DOHH2 (cell line): ENCODE results near the gene COQ10A.
A peak's percentile ranks its signal among the peaks of the same experiment; 100 is the strongest.
"Not testable (repeated sequence)": the region's sequence is repeated elsewhere in the genome, so short reads cannot be mapped to it uniquely, and the experiment has no call there.

ENCODE experiments used
- H3F3A ChIP-seq: fragments of 200-600 bp; sonication (generic), shearing (Covaris generic); 2 replicates; pipeline ENCODE4 v1.6.0; 2016; ENCODE audit warnings: antibody characterized with exemption, mild to moderate bottlenecking; ENCODE audit not compliant: control insufficient read depth, insufficient read depth
- H3K27ac ChIP-seq: fragments of 200-600 bp; sonication (generic); 2 replicates; pipeline ENCODE4 v1.5.1; 2014; ENCODE audit warnings: low read depth, mild to moderate bottlenecking, low read length, moderate library complexity
- H3K27me3 ChIP-seq: fragments of 200-600 bp; sonication (generic); 2 replicates; pipeline ENCODE4 v1.6.1; 2014; ENCODE audit warnings: mild to moderate bottlenecking, low read length, mixed read lengths; ENCODE audit not compliant: control insufficient read depth
- H3K36me3 ChIP-seq: fragments of 200-600 bp; sonication (generic); 2 replicates; pipeline ENCODE4 v1.6.1; 2014; ENCODE audit warnings: mild to moderate bottlenecking, low read length, moderate library complexity, mixed read lengths; ENCODE audit not compliant: control insufficient read depth
- H3K4me1 ChIP-seq: fragments of 200-600 bp; sonication (generic); 2 replicates; pipeline ENCODE4 v1.6.1; 2014; ENCODE audit warnings: mild to moderate bottlenecking, low read length, mixed read lengths; ENCODE audit not compliant: control insufficient read depth
- H3K4me2 ChIP-seq: fragments of 200-600 bp; sonication (generic); 2 replicates; pipeline ENCODE4 v1.6.0; 2014; ENCODE audit warnings: mild to moderate bottlenecking, low read length, moderate library complexity
- H3K4me3 ChIP-seq: fragments of 200-600 bp; sonication (generic); 2 replicates; pipeline ENCODE4 v1.5.1; 2014; ENCODE audit warnings: mild to moderate bottlenecking, low read length, mixed read lengths
- H3K79me2 ChIP-seq: fragments of 200-600 bp; sonication (generic); 2 replicates; pipeline ENCODE4 v1.6.1; 2014; ENCODE audit warnings: mild to moderate bottlenecking, low read length, mixed read lengths; ENCODE audit not compliant: control insufficient read depth
- H3K9me2 ChIP-seq: fragments of 200-600 bp; sonication (generic); replicated peaks from 2 replicates; pipeline ENCODE4 v1.6.1; 2014; ENCODE audit warnings: mild to moderate bottlenecking, low read length, mixed read lengths; ENCODE audit not compliant: control insufficient read depth
- H3K9me3 ChIP-seq: fragments of 200-600 bp; sonication (generic); 2 replicates; pipeline ENCODE4 v1.6.1; 2014; ENCODE audit warnings: antibody characterized with exemption, low read length, mixed read lengths; ENCODE audit not compliant: control insufficient read depth, insufficient read depth
- H4K20me1 ChIP-seq: fragments of 200-600 bp; sonication (generic); 2 replicates; pipeline ENCODE4 v1.6.0; 2014; ENCODE audit warnings: low read depth, mild to moderate bottlenecking, antibody characterized with exemption, low read length, moderate library complexity; ENCODE audit not compliant: control insufficient read depth, insufficient read depth
- EZH2phosphoT487 ChIP-seq: fragments of 200-600 bp; sonication (generic); IDR thresholded peaks from 2 replicates; pipeline ENCODE4 v1.6.1; 2017; ENCODE audit warnings: borderline replicate concordance, mild to moderate bottlenecking, antibody characterized with exemption, low read length, moderate library complexity, mixed read lengths
- TF ChIP-seq, protein P1 (sequence below): fragments of 200-600 bp; sonication (generic); IDR thresholded peaks from one replicate; pipeline ENCODE4 v1.5.1; 2014; ENCODE audit warnings: antibody characterized with exemption, mild to moderate bottlenecking, low read depth, low read length; ENCODE audit not compliant: poor library complexity, severe bottlenecking

The COQ10A gene

DNA sequence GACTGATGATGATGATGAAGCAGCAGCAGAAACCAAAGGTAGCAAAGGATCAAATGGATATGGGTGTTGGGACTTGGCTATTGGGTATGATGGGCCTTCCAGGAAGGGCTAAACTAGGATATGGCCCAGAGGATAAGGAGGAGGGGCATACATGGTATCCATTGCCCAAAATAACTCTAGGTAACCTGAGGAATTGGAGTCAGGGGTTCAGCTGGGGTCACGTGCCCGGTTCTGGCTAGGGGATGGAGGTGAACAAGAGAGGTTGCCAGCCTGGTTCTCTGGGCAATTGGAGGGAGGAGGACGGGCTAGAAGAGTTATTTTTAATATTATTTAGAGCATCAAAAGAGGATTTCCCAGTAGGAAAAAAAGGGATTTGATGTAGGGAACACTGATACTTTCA is 5.8 kb upstream of the COQ10A start:
- TF ChIP-seq EZH2phosphoT487 = no peak
- TF ChIP-seq, protein P1, sequence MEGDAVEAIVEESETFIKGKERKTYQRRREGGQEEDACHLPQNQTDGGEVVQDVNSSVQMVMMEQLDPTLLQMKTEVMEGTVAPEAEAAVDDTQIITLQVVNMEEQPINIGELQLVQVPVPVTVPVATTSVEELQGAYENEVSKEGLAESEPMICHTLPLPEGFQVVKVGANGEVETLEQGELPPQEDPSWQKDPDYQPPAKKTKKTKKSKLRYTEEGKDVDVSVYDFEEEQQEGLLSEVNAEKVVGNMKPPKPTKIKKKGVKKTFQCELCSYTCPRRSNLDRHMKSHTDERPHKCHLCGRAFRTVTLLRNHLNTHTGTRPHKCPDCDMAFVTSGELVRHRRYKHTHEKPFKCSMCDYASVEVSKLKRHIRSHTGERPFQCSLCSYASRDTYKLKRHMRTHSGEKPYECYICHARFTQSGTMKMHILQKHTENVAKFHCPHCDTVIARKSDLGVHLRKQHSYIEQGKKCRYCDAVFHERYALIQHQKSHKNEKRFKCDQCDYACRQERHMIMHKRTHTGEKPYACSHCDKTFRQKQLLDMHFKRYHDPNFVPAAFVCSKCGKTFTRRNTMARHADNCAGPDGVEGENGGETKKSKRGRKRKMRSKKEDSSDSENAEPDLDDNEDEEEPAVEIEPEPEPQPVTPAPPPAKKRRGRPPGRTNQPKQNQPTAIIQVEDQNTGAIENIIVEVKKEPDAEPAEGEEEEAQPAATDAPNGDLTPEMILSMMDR = no peak
- Histone ChIP-seq H3K4me1 (peaks cover 20% of the 10 kb centered on the region), H3K27me3 (no peaks in the 10 kb centered on the region), H3K27ac (no peak overlapping the region), H3K4me3 (no peak overlapping the region), H3K36me3 (peaks cover 14% of the 10 kb centered on the region), H3K9me2 (no peaks in the 10 kb centered on the region), H3K79me2 (peaks cover 25% of the 10 kb centered on the region), H3K4me2 (no peak overlapping the region), H3K9me3 (no peaks in the 10 kb centered on the region), H4K20me1 (no peaks in the 10 kb centered on the region), H3F3A (peaks cover 3% of the 10 kb centered on the region)

DNA sequence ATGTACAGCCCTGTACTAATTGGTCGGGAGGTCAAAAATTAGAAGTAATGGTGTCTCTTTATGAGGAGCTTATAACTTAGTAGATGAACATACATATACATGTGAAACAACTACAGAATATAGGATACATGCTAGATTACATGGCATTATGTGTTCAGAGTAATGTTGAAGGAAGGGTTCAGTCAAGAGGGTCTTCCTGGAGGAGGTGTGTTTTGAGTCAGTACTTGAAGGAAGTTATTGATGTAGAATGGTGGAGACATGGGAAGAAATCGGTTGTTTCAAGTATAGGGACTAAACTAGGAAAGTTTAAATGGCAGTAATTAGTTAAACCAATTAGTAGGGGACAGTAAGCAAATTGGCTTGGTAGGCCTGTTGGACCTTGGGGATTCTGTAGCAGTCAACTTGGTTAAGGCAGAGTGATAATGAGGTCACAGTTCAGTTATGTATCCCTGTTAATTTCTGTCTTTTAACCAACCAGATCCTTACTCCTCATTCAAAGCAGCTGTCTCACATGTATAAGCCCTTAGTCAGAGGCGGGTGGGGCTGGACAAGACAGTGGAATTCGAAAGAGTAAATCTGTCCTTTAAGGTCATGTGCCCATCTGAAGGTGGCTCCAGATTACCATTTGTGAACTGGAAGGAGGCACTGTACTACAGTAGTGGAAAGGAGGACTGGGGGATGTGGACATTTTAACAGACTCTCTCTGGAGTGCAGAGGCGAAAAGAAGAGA is 5.1 kb upstream of the COQ10A start:
- no peak overlapping the region for H3K4me2 ChIP-seq
- peaks cover 6% of the 10 kb centered on the region for H3K36me3 ChIP-seq
- peaks cover 18% of the 10 kb centered on the region for H3K4me1 ChIP-seq
- no peaks in the 10 kb centered on the region for H3K9me3 ChIP-seq
- TF ChIP-seq EZH2phosphoT487 = no peak
- TF ChIP-seq, protein P1 = no peak
- no peaks in the 10 kb centered on the region for H3K27me3 ChIP-seq
- H3K4me3 ChIP-seq = no peak overlapping the region
- H3K79me2 ChIP-seq = peaks cover 17% of the 10 kb centered on the region
- peaks cover 3% of the 10 kb centered on the region for H3F3A ChIP-seq
- no peaks in the 10 kb centered on the region for H3K9me2 ChIP-seq
- no peak overlapping the region for H3K27ac ChIP-seq
- no peaks in the 10 kb centered on the region for H4K20me1 ChIP-seq

DNA sequence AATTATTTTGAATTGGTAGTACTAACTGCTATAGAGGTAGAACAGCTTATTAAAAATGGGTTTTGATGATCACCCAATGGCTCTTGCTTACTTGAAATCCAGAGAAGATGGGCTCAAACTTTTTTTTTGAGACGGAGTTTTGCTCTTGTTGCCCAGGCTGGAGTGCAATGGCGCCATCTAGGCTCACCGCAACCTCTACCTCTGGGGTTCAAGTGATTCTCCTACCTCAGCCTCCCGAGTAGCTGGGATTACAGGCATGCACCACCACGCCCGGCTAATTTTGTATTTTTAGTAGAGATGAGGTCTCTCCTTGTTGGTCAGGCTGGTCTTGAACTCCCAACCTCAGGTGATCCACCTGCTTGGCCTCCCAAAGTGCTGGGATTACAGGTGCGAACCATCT is 3.8 kb upstream of the COQ10A start:
- TF ChIP-seq, protein P1 = peak; percentile 43
- H3K9me2 ChIP-seq, H3K9me3 ChIP-seq, H3K4me2 ChIP-seq, H3K27me3 ChIP-seq, H3K27ac ChIP-seq, H3K4me3 ChIP-seq, H3K79me2 ChIP-seq, H3K36me3 ChIP-seq, H3F3A ChIP-seq, H4K20me1 ChIP-seq: not testable (repeated sequence)
- H3K4me1 ChIP-seq = peaks cover 20% of the 10 kb centered on the region

DNA sequence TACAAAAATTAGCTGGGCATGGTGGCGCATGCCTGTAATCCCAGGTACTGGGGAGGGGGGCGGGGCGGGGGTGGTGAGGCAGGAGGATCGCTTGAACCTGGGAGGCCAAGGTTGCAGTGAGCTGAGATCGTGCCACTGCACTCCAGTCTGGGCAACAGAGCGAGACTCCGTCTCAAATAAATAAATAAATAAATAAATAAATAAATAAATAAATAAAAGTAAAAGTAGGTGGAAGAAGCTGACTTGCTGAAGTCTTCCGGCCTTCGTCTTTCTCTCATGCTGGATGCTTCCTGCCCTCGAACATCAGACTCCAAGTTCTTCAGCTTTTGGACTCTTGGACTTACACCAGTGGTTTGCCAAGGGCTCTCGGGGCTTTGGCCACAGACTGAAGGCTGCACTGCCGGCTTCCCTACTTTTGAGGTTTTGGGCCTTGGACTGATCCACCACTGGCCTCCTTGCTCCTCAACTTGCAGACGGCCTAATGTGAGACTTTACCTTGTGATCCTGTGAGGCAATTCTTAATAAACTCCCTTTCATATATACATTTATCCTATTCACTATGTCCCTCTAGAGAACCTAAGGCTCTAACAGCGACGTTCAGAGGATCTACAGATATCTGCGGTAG is 562 bp upstream of the COQ10A start:
- Histone ChIP-seq H3K27ac (peak overlapping the region; percentile 67), H3K36me3 (peaks cover 16% of the 10 kb centered on the region), H3K4me2 (peak overlapping the region; percentile 75), H3K4me1 (peaks cover 14% of the 10 kb centered on the region), H3K4me3 (peak overlapping the region; percentile 84), H3F3A (peaks cover 28% of the 10 kb centered on the region)
- not testable (repeated sequence) for H3K79me2 ChIP-seq, H3K9me3 ChIP-seq, H3K9me2 ChIP-seq, H4K20me1 ChIP-seq, H3K27me3 ChIP-seq
